ENCODE data around the gene OR2V2. TPM values are rescaled to one million over a fixed set of nuclear protein-coding genes. Genes with fewer than 3 reads are reported as not detected.
A peak's percentile ranks its signal among the peaks of the same experiment; 100 is the strongest.
"Not testable (repeated sequence)": the region's sequence is repeated elsewhere in the genome, so short reads cannot be mapped to it uniquely, and the experiment has no call there.

The OR2V2 gene
- total and polyA plus RNA-seq, 2 experiments from 2014 or later: not detected

- DNase-seq (ENCODE audit: low read depth in 1 of 2, low spot score in 1 of 2): no peak
- no peaks in the 10 kb centered on the region for H3K36me3 ChIP-seq
- H3K4me1 ChIP-seq (ENCODE audit: low read depth): peaks cover 4% of the 10 kb centered on the region
- H3K27ac ChIP-seq: no peak overlapping the region
- H3K27me3 ChIP-seq: peaks cover 67% of the 10 kb centered on the region
- H3K4me3 ChIP-seq: no peak overlapping the region
- TF ChIP-seq CTCF (IDR thresholded peaks at IDR 0.05; ENCODE audit: low read depth, low read length): no peak
- H3K9me3 ChIP-seq (ENCODE audit: low read depth): no peaks in the 10 kb centered on the region
These were observed 21.3 kb downstream of the OR2V2 start for GRCh38 chr5:181168595-181169118.

GRCh38 chr5:181169459-181170236, 22.3 kb downstream of the OR2V2 start:
- H3K27ac ChIP-seq; H3K9me3 ChIP-seq (ENCODE audit: low read depth); H3K4me1 ChIP-seq (ENCODE audit: low read depth); H3K36me3 ChIP-seq: not testable (repeated sequence)
- DNase-seq (ENCODE audit: low read depth in 1 of 2, low spot score in 1 of 2): peak; percentile 6 to 74
- peak overlapping the region; percentile 12 for H3K4me3 ChIP-seq
- peaks cover 77% of the 10 kb centered on the region for H3K27me3 ChIP-seq

- no peaks in the 10 kb centered on the region for H3K36me3 ChIP-seq
- peaks cover 4% of the 10 kb centered on the region for H3K4me1 ChIP-seq (ENCODE audit: low read depth)
- H3K27ac ChIP-seq: no peak overlapping the region
- H3K4me3 ChIP-seq: peak overlapping the region; percentile 12
- no peak for TF ChIP-seq CTCF (IDR thresholded peaks at IDR 0.05; ENCODE audit: low read depth, low read length)
- no peak for DNase-seq (ENCODE audit: low read depth in 1 of 2, low spot score in 1 of 2)
- no peaks in the 10 kb centered on the region for H3K9me3 ChIP-seq (ENCODE audit: low read depth)
- H3K27me3 ChIP-seq: peaks cover 80% of the 10 kb centered on the region
These were observed 22.9 kb downstream of the OR2V2 start for GRCh38 chr5:181170237-181170825.

- H3K36me3 ChIP-seq: no peaks in the 10 kb centered on the region
- no peak for DNase-seq (ENCODE audit: low read depth in 1 of 2, low spot score in 1 of 2)
- H3K9me3 ChIP-seq (ENCODE audit: low read depth): no peaks in the 10 kb centered on the region
- no peak for TF ChIP-seq CTCF (IDR thresholded peaks at IDR 0.05; ENCODE audit: low read depth, low read length)
- peaks cover 84% of the 10 kb centered on the region for H3K27me3 ChIP-seq
- H3K4me3 ChIP-seq: no peak overlapping the region
- H3K27ac ChIP-seq: no peak overlapping the region
- peaks cover 4% of the 10 kb centered on the region for H3K4me1 ChIP-seq (ENCODE audit: low read depth)
These were observed 23.6 kb downstream of the OR2V2 start for GRCh38 chr5:181170996-181171395.

- Histone ChIP-seq H3K36me3 (no peaks in the 10 kb centered on the region), H3K4me1 (ENCODE audit: low read depth) (peaks cover 4% of the 10 kb centered on the region), H3K27me3 (peaks cover 86% of the 10 kb centered on the region), H3K9me3 (ENCODE audit: low read depth) (no peaks in the 10 kb centered on the region), H3K27ac (no peak overlapping the region), H3K4me3 (no peak overlapping the region)
- no peak for DNase-seq (ENCODE audit: low read depth in 1 of 2, low spot score in 1 of 2)
- no peak for TF ChIP-seq CTCF (IDR thresholded peaks at IDR 0.05; ENCODE audit: low read depth, low read length)
These were observed 24.4 kb downstream of the OR2V2 start for GRCh38 chr5:181171782-181172181.

GRCh38 chr5:181173027-181173419, 25.6 kb downstream of the OR2V2 start:
- H3K9me3 ChIP-seq (ENCODE audit: low read depth): no peaks in the 10 kb centered on the region
- H3K4me1 ChIP-seq (ENCODE audit: low read depth): peaks cover 4% of the 10 kb centered on the region
- no peak overlapping the region for H3K4me3 ChIP-seq
- no peaks in the 10 kb centered on the region for H3K36me3 ChIP-seq
- no peak for TF ChIP-seq CTCF (IDR thresholded peaks at IDR 0.05; ENCODE audit: low read depth, low read length)
- no peak overlapping the region for H3K27ac ChIP-seq
- H3K27me3 ChIP-seq: peaks cover 77% of the 10 kb centered on the region
- no peak for DNase-seq (ENCODE audit: low read depth in 1 of 2, low spot score in 1 of 2)
